Activated CD4-positive, alpha-beta T cell treated with anti-CD3 and anti-CD28 coated beads, Interleukin-2, amount 10 ng/mL, durations not matched to agents 24 days and 14 days (primary cell): Measurements from ENCODE around the gene PTPRF. TPM values are rescaled to one million over a fixed set of nuclear protein-coding genes. Genes with fewer than 3 reads are reported as not detected.
"Not testable (repeated sequence)": the region's sequence is repeated elsewhere in the genome, so short reads cannot be mapped to it uniquely, and the experiment has no call there.

Source experiments
- DNase-seq: peaks from one replicate; pipeline ENCODE4 v3.0.0; 2022
- H3K27ac Mint-ChIP-seq: one replicate; pipeline ENCODE4 v1.8.0; 2022; ENCODE audit warnings: mild to moderate bottlenecking, mixed read lengths
- H3K27me3 Mint-ChIP-seq: one replicate; pipeline ENCODE4 v1.8.0; 2022; ENCODE audit warnings: mixed read lengths
- H3K36me3 Mint-ChIP-seq: one replicate; pipeline ENCODE4 v1.8.0; 2022; ENCODE audit warnings: low read depth, mild to moderate bottlenecking, mixed read lengths
- H3K4me1 Mint-ChIP-seq: one replicate; pipeline ENCODE4 v1.8.0; 2021; ENCODE audit warnings: mixed read lengths
- H3K4me3 Mint-ChIP-seq: one replicate; pipeline ENCODE4 v1.8.0; 2022; ENCODE audit warnings: mild to moderate bottlenecking, moderate library complexity, mixed read lengths
- H3K9me3 Mint-ChIP-seq: one replicate; pipeline ENCODE4 v1.8.0; 2021; ENCODE audit warnings: mixed read lengths
- intact Hi-C: fragments of 100-400 bp; cut with micrococcal nuclease; formaldehyde crosslinking; loops from one replicate; pipeline ENCODE4 v1.15.1; 2023
- total RNA-seq: library from RNA; stranded (reverse); gene quantifications from 2 replicates; pipeline ENCODE4 v1.2.3, GENCODE V29; 2022

PTPRF gene
- 2.1 and 2.7 TPM in 2 replicates for total RNA-seq

- Mint-ChIP-seq H3K27me3 (peaks cover 47% of the 10 kb centered on the region), H3K9me3 (no peaks in the 10 kb centered on the region), H3K27ac (peak within 1 kb of the TSS; percentile 71), H3K4me1 (peaks cover 15% of the 10 kb centered on the region), H3K36me3 (no peaks in the 10 kb centered on the region), H3K4me3 (peak within 1 kb of the TSS; percentile 91)
- peak; percentile 80 for DNase-seq
- intact Hi-C loops = loop anchor here (2.0 kb wide), 1 partner anchor 176 kb away; the partner anchor contains the start of gene ST3GAL3
These were observed at the start of gene PTPRF for GRCh38 chr1:43530483-43531106. Gene PTPRF (plus strand): TSS chr1:43530883. CDS start chr1:43545076, 14,193 bp downstream.

- Mint-ChIP-seq H3K9me3 (peaks cover 3% of the 10 kb centered on the region), H3K4me1 (peaks cover 6% of the 10 kb centered on the region), H3K4me3 (no peak overlapping the region), H3K27ac (no peak overlapping the region), H3K27me3 (peaks cover 23% of the 10 kb centered on the region), H3K36me3 (no peaks in the 10 kb centered on the region)
- intact Hi-C loops = no loop called here
- no peak for DNase-seq
These were observed 49.2 kb upstream of the PTPRF start for GRCh38 chr1:43481491-43481890.

GRCh38 chr1:43482215-43482614, 48.5 kb upstream of the PTPRF start:
- Mint-ChIP-seq H3K4me3 (no peak overlapping the region), H3K9me3 (peaks cover 3% of the 10 kb centered on the region), H3K4me1 (peaks cover 6% of the 10 kb centered on the region), H3K36me3 (no peaks in the 10 kb centered on the region), H3K27me3 (peaks cover 23% of the 10 kb centered on the region), H3K27ac (no peak overlapping the region)
- DNase-seq = no peak
- intact Hi-C loops = no loop called here

- Mint-ChIP-seq H3K4me1 (peaks cover 6% of the 10 kb centered on the region), H3K36me3 (peaks cover 6% of the 10 kb centered on the region), H3K4me3 (no peak overlapping the region), H3K9me3 (peaks cover 16% of the 10 kb centered on the region), H3K27me3 (peaks cover 17% of the 10 kb centered on the region), H3K27ac (no peak overlapping the region)
- intact Hi-C loops = no loop called here
- DNase-seq = no peak
These were observed 46.3 kb upstream of the PTPRF start for GRCh38 chr1:43484367-43484766.

- H3K4me3 Mint-ChIP-seq = no peak overlapping the region
- peaks cover 6% of the 10 kb centered on the region for H3K36me3 Mint-ChIP-seq
- H3K27me3 Mint-ChIP-seq = peaks cover 16% of the 10 kb centered on the region
- DNase-seq = no peak
- intact Hi-C loops = no loop called here
- H3K9me3 Mint-ChIP-seq = peaks cover 34% of the 10 kb centered on the region
- no peak overlapping the region for H3K27ac Mint-ChIP-seq
- H3K4me1 Mint-ChIP-seq = no peaks in the 10 kb centered on the region
These were observed 42.5 kb upstream of the PTPRF start for GRCh38 chr1:43488165-43488564.

- Mint-ChIP-seq H3K4me3 (no peak overlapping the region), H3K27ac (no peak overlapping the region), H3K9me3 (peaks cover 31% of the 10 kb centered on the region), H3K27me3 (peaks cover 20% of the 10 kb centered on the region), H3K4me1 (no peaks in the 10 kb centered on the region), H3K36me3 (peaks cover 6% of the 10 kb centered on the region)
- no peak for DNase-seq
- intact Hi-C loops = no loop called here
These were observed 39.6 kb upstream of the PTPRF start for GRCh38 chr1:43491061-43491460.

- Mint-ChIP-seq H3K9me3 (peaks cover 28% of the 10 kb centered on the region), H3K4me1 (no peaks in the 10 kb centered on the region), H3K27me3 (peaks cover 16% of the 10 kb centered on the region), H3K36me3 (peaks cover 3% of the 10 kb centered on the region), H3K4me3 (no peak overlapping the region), H3K27ac (peak overlapping the region; percentile 7)
- intact Hi-C loops = no loop called here
- no peak for DNase-seq
These were observed 37.9 kb upstream of the PTPRF start for GRCh38 chr1:43492826-43493225.

GRCh38 chr1:43493661-43494450, 36.8 kb upstream of the PTPRF start:
- H3K4me3 Mint-ChIP-seq = no peak overlapping the region
- intact Hi-C loops = no loop called here
- H3K4me1 Mint-ChIP-seq = no peaks in the 10 kb centered on the region
- no peak for DNase-seq
- no peak overlapping the region for H3K27ac Mint-ChIP-seq
- peaks cover 14% of the 10 kb centered on the region for H3K27me3 Mint-ChIP-seq
- H3K9me3 Mint-ChIP-seq = peaks cover 22% of the 10 kb centered on the region
- H3K36me3 Mint-ChIP-seq = no peaks in the 10 kb centered on the region

GRCh38 chr1:43495204-43495603, 35.5 kb upstream of the PTPRF start:
- no peak for DNase-seq
- no peaks in the 10 kb centered on the region for H3K36me3 Mint-ChIP-seq
- peaks cover 14% of the 10 kb centered on the region for H3K27me3 Mint-ChIP-seq
- H3K4me3 Mint-ChIP-seq = no peak overlapping the region
- H3K9me3 Mint-ChIP-seq = peaks cover 12% of the 10 kb centered on the region
- no peaks in the 10 kb centered on the region for H3K4me1 Mint-ChIP-seq
- intact Hi-C loops = no loop called here
- H3K27ac Mint-ChIP-seq = no peak overlapping the region

- no peak for DNase-seq
- no peaks in the 10 kb centered on the region for H3K4me1 Mint-ChIP-seq
- no peak overlapping the region for H3K4me3 Mint-ChIP-seq
- no peaks in the 10 kb centered on the region for H3K36me3 Mint-ChIP-seq
- intact Hi-C loops = no loop called here
- H3K9me3 Mint-ChIP-seq = no peaks in the 10 kb centered on the region
- peaks cover 4% of the 10 kb centered on the region for H3K27me3 Mint-ChIP-seq
- no peak overlapping the region for H3K27ac Mint-ChIP-seq
These were observed 30.8 kb upstream of the PTPRF start for GRCh38 chr1:43499898-43500297.

GRCh38 chr1:43501806-43502205, 28.9 kb upstream of the PTPRF start:
- H3K36me3 Mint-ChIP-seq, DNase-seq, intact Hi-C loops, H3K9me3 Mint-ChIP-seq, H3K4me1 Mint-ChIP-seq, H3K27me3 Mint-ChIP-seq, H3K4me3 Mint-ChIP-seq, H3K27ac Mint-ChIP-seq: not testable (repeated sequence)

- Mint-ChIP-seq H3K27me3 (peaks cover 2% of the 10 kb centered on the region), H3K4me3 (no peak overlapping the region), H3K27ac (no peak overlapping the region), H3K9me3 (no peaks in the 10 kb centered on the region), H3K36me3 (no peaks in the 10 kb centered on the region), H3K4me1 (peaks cover under 1% of the 10 kb centered on the region)
- DNase-seq = no peak
- intact Hi-C loops = no loop called here
These were observed 27.1 kb upstream of the PTPRF start for GRCh38 chr1:43503534-43503933.

- H3K27ac Mint-ChIP-seq = no peak overlapping the region
- no peak for DNase-seq
- intact Hi-C loops = no loop called here
- no peaks in the 10 kb centered on the region for H3K9me3 Mint-ChIP-seq
- no peaks in the 10 kb centered on the region for H3K36me3 Mint-ChIP-seq
- no peak overlapping the region for H3K4me3 Mint-ChIP-seq
- peaks cover 10% of the 10 kb centered on the region for H3K4me1 Mint-ChIP-seq
- H3K27me3 Mint-ChIP-seq = no peaks in the 10 kb centered on the region
These were observed 25.5 kb upstream of the PTPRF start for GRCh38 chr1:43505077-43505780.

GRCh38 chr1:43506233-43506632, 24.4 kb upstream of the PTPRF start:
- H3K9me3 Mint-ChIP-seq = peaks cover under 1% of the 10 kb centered on the region
- no peak overlapping the region for H3K4me3 Mint-ChIP-seq
- no peaks in the 10 kb centered on the region for H3K36me3 Mint-ChIP-seq
- intact Hi-C loops = no loop called here
- H3K4me1 Mint-ChIP-seq = peaks cover 10% of the 10 kb centered on the region
- no peak overlapping the region for H3K27ac Mint-ChIP-seq
- H3K27me3 Mint-ChIP-seq = no peaks in the 10 kb centered on the region
- DNase-seq = no peak
